Parathyroid adenoma (tissue), 2 donors: Measurements from ENCODE around the gene GSTT4.
"Not testable (repeated sequence)": the region's sequence is repeated elsewhere in the genome, so short reads cannot be mapped to it uniquely, and the experiment has no call there.

Experiments used
- H2AFZ ChIP-seq: fragments of 300-600 bp; sonication (generic); one replicate; pipeline ENCODE4 v1.7.0; 2017; ENCODE audit warnings: antibody characterized with exemption, mild to moderate bottlenecking
- H3K27ac ChIP-seq: fragments of 300-600 bp; sonication (generic); one replicate; pipeline ENCODE4 v1.7.0; 2017
- H3K27me3 ChIP-seq: fragments of 300-600 bp; sonication (generic); one replicate; pipeline ENCODE4 v1.7.0; 2017; ENCODE audit warnings: low read length; ENCODE audit not compliant: control insufficient read depth, insufficient read depth
- H3K36me3 ChIP-seq: fragments of 300-600 bp; sonication (generic); one replicate; pipeline ENCODE4 v1.7.0; 2017; ENCODE audit warnings: low read length; ENCODE audit not compliant: control insufficient read depth, insufficient read depth
- H3K4me1 ChIP-seq: fragments of 300-600 bp; sonication (generic); one replicate; pipeline ENCODE4 v1.7.0; 2017; ENCODE audit warnings: control low read depth
- H3K4me2 ChIP-seq: fragments of 300-600 bp; sonication (generic); one replicate; pipeline ENCODE4 v1.7.0; 2017; ENCODE audit warnings: low read length
- H3K4me3 ChIP-seq: fragments of 300-600 bp; sonication (generic); one replicate; pipeline ENCODE4 v1.7.0; 2017; ENCODE audit warnings: low read depth, low read length
- H3K79me2 ChIP-seq: fragments of 300-600 bp; sonication (generic); one replicate; pipeline ENCODE4 v1.7.0; 2017; ENCODE audit warnings: control low read depth
- H3K9ac ChIP-seq: fragments of 300-600 bp; sonication (generic); one replicate; pipeline ENCODE4 v1.7.0; 2017; ENCODE audit warnings: mild to moderate bottlenecking
- H3K9me3 ChIP-seq: fragments of 300-600 bp; sonication (generic); one replicate; pipeline ENCODE4 v1.7.0; 2017; ENCODE audit warnings: low read length; ENCODE audit not compliant: control insufficient read depth
- TF ChIP-seq, protein P1 (sequence below): fragments of 300-600 bp; sonication (generic); IDR thresholded peaks from one replicate; pipeline ENCODE4 v1.7.0; 2017; ENCODE audit warnings: antibody characterized with exemption, mild to moderate bottlenecking
- donor health status: primary hyperparathyroidism.

Gene GSTT4

GRCh38 chr22:24049978-24050377 lies 44.7 kb upstream of the GSTT4 start:
- H3K4me2 ChIP-seq: no peak overlapping the region
- no peak overlapping the region for H2AFZ ChIP-seq
- no peak overlapping the region for H3K9ac ChIP-seq
- no peaks in the 10 kb centered on the region for H3K36me3 ChIP-seq
- no peaks in the 10 kb centered on the region for H3K9me3 ChIP-seq
- no peak overlapping the region for H3K4me3 ChIP-seq
- no peaks in the 10 kb centered on the region for H3K4me1 ChIP-seq
- no peak overlapping the region for H3K27ac ChIP-seq
- H3K79me2 ChIP-seq: no peaks in the 10 kb centered on the region
- no peaks in the 10 kb centered on the region for H3K27me3 ChIP-seq
- TF ChIP-seq, protein P1, sequence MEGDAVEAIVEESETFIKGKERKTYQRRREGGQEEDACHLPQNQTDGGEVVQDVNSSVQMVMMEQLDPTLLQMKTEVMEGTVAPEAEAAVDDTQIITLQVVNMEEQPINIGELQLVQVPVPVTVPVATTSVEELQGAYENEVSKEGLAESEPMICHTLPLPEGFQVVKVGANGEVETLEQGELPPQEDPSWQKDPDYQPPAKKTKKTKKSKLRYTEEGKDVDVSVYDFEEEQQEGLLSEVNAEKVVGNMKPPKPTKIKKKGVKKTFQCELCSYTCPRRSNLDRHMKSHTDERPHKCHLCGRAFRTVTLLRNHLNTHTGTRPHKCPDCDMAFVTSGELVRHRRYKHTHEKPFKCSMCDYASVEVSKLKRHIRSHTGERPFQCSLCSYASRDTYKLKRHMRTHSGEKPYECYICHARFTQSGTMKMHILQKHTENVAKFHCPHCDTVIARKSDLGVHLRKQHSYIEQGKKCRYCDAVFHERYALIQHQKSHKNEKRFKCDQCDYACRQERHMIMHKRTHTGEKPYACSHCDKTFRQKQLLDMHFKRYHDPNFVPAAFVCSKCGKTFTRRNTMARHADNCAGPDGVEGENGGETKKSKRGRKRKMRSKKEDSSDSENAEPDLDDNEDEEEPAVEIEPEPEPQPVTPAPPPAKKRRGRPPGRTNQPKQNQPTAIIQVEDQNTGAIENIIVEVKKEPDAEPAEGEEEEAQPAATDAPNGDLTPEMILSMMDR: no peak

DNA sequence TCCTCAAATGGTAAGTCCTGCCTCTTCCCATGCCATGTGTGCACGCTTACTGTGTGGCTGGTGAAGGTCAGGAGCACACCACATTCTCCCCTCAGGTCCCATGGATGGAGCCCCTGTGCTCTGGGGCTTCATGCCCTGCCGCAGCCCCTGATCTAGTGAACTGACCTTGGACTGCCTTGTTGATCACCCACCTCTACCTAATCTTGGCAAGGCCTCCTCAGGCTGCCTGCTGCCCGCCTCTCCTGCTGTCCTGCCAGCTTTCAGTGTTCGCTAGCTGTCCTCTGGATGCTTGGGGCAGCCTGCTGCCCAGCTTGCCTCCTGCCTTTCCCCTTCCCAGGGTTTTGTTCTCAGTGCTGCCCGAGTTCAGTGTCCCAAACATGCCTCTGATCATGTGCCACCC lies 44.0 kb upstream of the GSTT4 start:
- Histone ChIP-seq H3K27ac (no peak overlapping the region), H3K4me3 (no peak overlapping the region), H3K4me2 (no peak overlapping the region), H3K4me1 (no peaks in the 10 kb centered on the region), H3K9me3 (no peaks in the 10 kb centered on the region), H3K36me3 (no peaks in the 10 kb centered on the region), H3K79me2 (no peaks in the 10 kb centered on the region), H3K9ac (no peak overlapping the region), H3K27me3 (no peaks in the 10 kb centered on the region), H2AFZ (no peak overlapping the region)
- TF ChIP-seq, protein P1: no peak

GRCh38 chr22:24046024-24046423 lies 40.8 kb upstream of the GSTT4 start:
- Histone ChIP-seq H3K4me2 (no peak overlapping the region), H2AFZ (no peak overlapping the region), H3K9me3 (no peaks in the 10 kb centered on the region), H3K4me3 (no peak overlapping the region), H3K27ac (no peak overlapping the region), H3K36me3 (no peaks in the 10 kb centered on the region), H3K9ac (no peak overlapping the region), H3K27me3 (no peaks in the 10 kb centered on the region), H3K79me2 (no peaks in the 10 kb centered on the region), H3K4me1 (no peaks in the 10 kb centered on the region)
- TF ChIP-seq, protein P1: no peak

DNA sequence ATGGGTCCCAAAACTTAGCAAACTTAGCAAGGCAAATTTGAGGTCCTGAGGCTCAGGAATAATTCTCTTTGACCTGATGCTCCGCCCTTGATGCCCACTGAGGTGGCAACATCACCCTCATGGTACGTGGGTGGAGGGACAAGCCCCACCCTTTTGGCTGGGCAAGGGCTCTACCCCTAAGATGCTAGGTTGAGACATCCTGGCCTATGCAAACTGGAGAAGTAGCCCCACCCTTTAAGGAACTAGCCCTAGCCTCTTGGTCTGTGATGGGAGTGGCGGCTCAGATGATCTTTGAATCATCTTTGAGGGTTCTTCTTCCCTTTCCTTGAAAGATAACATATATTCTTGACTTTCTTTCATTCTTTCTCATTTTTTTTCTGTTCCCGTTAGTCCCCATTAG lies 38.7 kb upstream of the GSTT4 start:
- no peak overlapping the region for H3K4me3 ChIP-seq
- H3K79me2 ChIP-seq: no peaks in the 10 kb centered on the region
- H3K36me3 ChIP-seq: no peaks in the 10 kb centered on the region
- H3K4me2 ChIP-seq: no peak overlapping the region
- H3K4me1 ChIP-seq: no peaks in the 10 kb centered on the region
- no peak overlapping the region for H3K27ac ChIP-seq
- H3K9me3 ChIP-seq: no peaks in the 10 kb centered on the region
- TF ChIP-seq, protein P1: no peak
- no peaks in the 10 kb centered on the region for H3K27me3 ChIP-seq
- H3K9ac ChIP-seq: no peak overlapping the region
- H2AFZ ChIP-seq: no peak overlapping the region

GRCh38 chr22:24043465-24043864 lies 38.2 kb upstream of the GSTT4 start:
- not testable (repeated sequence) for H3K4me2 ChIP-seq, H3K4me1 ChIP-seq, H3K79me2 ChIP-seq, H3K9ac ChIP-seq, H3K9me3 ChIP-seq, H3K27me3 ChIP-seq, H2AFZ ChIP-seq, H3K27ac ChIP-seq, H3K4me3 ChIP-seq, H3K36me3 ChIP-seq
